ENCODE measurements around the gene EEF2.
"Not testable (repeated sequence)": the region's sequence is repeated elsewhere in the genome, so short reads cannot be mapped to it uniquely, and the experiment has no call there.

DNA sequence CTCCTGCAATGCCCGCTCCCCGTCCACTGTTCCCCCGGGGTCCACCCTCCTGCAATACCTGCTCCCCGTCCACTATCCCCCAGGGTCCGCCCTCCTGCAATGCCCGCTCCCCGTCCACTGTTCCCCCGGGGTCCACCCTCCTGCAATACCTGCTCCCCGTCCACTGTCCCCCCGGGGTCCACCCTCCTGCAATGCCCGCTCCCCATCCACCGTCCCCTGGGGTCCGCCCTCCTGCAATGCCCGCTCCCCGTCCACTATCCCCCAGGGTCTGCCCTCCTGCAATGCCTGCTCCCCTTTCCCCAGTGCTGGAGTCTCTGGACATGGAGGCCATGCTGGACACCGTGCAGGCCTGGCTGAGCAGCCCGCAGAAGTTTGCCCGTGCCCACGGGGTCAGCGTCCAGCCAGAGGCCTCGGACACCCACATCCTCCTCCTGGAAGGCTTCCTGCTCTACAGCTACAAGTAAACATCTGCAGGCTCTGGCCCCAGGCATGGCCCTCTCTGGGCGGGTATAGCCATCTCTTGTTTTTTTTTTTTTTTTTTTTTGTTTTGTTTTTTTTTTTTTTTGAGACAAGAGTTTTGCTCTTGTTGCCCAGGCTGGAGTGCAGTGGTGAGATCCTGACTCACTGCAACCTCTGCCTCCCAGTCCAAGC is 46.8 kb downstream of the EEF2 start:
- TF ChIP-seq, protein P1, sequence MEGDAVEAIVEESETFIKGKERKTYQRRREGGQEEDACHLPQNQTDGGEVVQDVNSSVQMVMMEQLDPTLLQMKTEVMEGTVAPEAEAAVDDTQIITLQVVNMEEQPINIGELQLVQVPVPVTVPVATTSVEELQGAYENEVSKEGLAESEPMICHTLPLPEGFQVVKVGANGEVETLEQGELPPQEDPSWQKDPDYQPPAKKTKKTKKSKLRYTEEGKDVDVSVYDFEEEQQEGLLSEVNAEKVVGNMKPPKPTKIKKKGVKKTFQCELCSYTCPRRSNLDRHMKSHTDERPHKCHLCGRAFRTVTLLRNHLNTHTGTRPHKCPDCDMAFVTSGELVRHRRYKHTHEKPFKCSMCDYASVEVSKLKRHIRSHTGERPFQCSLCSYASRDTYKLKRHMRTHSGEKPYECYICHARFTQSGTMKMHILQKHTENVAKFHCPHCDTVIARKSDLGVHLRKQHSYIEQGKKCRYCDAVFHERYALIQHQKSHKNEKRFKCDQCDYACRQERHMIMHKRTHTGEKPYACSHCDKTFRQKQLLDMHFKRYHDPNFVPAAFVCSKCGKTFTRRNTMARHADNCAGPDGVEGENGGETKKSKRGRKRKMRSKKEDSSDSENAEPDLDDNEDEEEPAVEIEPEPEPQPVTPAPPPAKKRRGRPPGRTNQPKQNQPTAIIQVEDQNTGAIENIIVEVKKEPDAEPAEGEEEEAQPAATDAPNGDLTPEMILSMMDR (conservative IDR thresholded peaks at IDR 0.05; ENCODE audit: low read depth, low read length) = not testable (repeated sequence)
- not testable (repeated sequence) for TF ChIP-seq EZH2 (IDR thresholded peaks at IDR 0.05; ENCODE audit: low read length, unreplicated experiment)

All from PC-3 (cell line).